SK-N-SH treated with all-trans-retinoic acid at 6 μM for 48 hours (cell line): Measurements from ENCODE around the gene AARSD1.
"Not testable (repeated sequence)": the region's sequence is repeated elsewhere in the genome, so short reads cannot be mapped to it uniquely, and the experiment has no call there.

Source experiments
- ATAC-seq: fragments of 200-7000 bp; cut with Tn5 transposase; 3 replicates; pipeline ENCODE4 v1.9.1; 2020; ENCODE audit warnings: mild to moderate bottlenecking, moderate library complexity
- ARNTL ChIP-seq: fragments of 450-650 bp; formaldehyde crosslinking; IDR thresholded peaks from 2 replicates; pipeline ENCODE4 v1.5.0; 2020; ENCODE audit warnings: low read depth, mild to moderate bottlenecking, moderate library complexity, borderline replicate concordance
- BACH2 ChIP-seq: fragments of 250-450 bp; sonication (Bioruptor Pico); IDR thresholded peaks from 2 replicates; pipeline ENCODE4 v1.9.0; 2021; ENCODE audit warnings: mild to moderate bottlenecking, borderline replicate concordance
- CREB5 ChIP-seq: fragments of 250-450 bp; sonication (Bioruptor Pico); IDR thresholded peaks from 2 replicates; pipeline ENCODE4 v1.5.1; 2020; ENCODE audit warnings: low read depth, mild to moderate bottlenecking, moderate library complexity
- CSDC2 ChIP-seq: fragments of 250-450 bp; sonication (Bioruptor Pico); IDR thresholded peaks from 2 replicates; pipeline ENCODE4 v1.5.0; 2020; ENCODE audit warnings: mild to moderate bottlenecking, moderate library complexity
- CSRNP3 ChIP-seq: fragments of 250-450 bp; sonication (Bioruptor Pico); IDR thresholded peaks from 2 replicates; pipeline ENCODE4 v1.5.1; 2021; ENCODE audit warnings: mild to moderate bottlenecking, moderate library complexity
- ESRRG ChIP-seq: fragments of 250-450 bp; sonication (Bioruptor Pico); IDR thresholded peaks from 2 replicates; pipeline ENCODE4 v1.6.1; 2021; ENCODE audit warnings: mild to moderate bottlenecking
- ISL1 ChIP-seq: fragments of 250-450 bp; sonication (Bioruptor Pico); IDR thresholded peaks from 2 replicates; pipeline ENCODE4 v2.1.2; 2022; ENCODE audit warnings: mild to moderate bottlenecking, moderate library complexity
- OSR1 ChIP-seq: fragments of 250-450 bp; sonication (Bioruptor Pico); IDR thresholded peaks from 2 replicates; pipeline ENCODE4 v1.8.0; 2022; ENCODE audit warnings: moderate library complexity, mild to moderate bottlenecking, inconsistent platforms
- PATZ1 ChIP-seq: fragments of 250-450 bp; sonication (Bioruptor Pico); IDR thresholded peaks from 2 replicates; pipeline ENCODE4 v1.8.0; 2020; ENCODE audit warnings: mild to moderate bottlenecking, moderate library complexity, borderline replicate concordance
- PPARA ChIP-seq: fragments of 250-450 bp; sonication (Bioruptor Pico); IDR thresholded peaks from 2 replicates; pipeline ENCODE4 v1.5.0; 2020; ENCODE audit warnings: mild to moderate bottlenecking, borderline replicate concordance
- RARB ChIP-seq: fragments of 250-450 bp; sonication (Bioruptor Pico); IDR thresholded peaks from 2 replicates; pipeline ENCODE4 v1.8.0; 2021; ENCODE audit warnings: mild to moderate bottlenecking, moderate library complexity
- SNAI2 ChIP-seq: fragments of 250-450 bp; sonication (Bioruptor Pico); IDR thresholded peaks from 2 replicates; pipeline ENCODE4 v1.5.0; 2020; ENCODE audit warnings: mild to moderate bottlenecking, moderate library complexity
- TOX ChIP-seq: fragments of 250-450 bp; sonication (Bioruptor Pico); IDR thresholded peaks from 2 replicates; pipeline ENCODE4 v1.8.0; 2021; ENCODE audit warnings: mild to moderate bottlenecking, moderate library complexity, borderline replicate concordance
- ZC3H10 ChIP-seq: fragments of 250-450 bp; sonication (Bioruptor Pico); IDR thresholded peaks from 2 replicates; pipeline ENCODE4 v1.5.1; 2021; ENCODE audit warnings: mild to moderate bottlenecking, moderate library complexity
- ZFP3 ChIP-seq: fragments of 250-450 bp; sonication (Bioruptor Pico); IDR thresholded peaks from 2 replicates; pipeline ENCODE4 v1.5.0; 2020; ENCODE audit warnings: mild to moderate bottlenecking, moderate library complexity
- ZFP30 ChIP-seq: fragments of 450-650 bp; formaldehyde crosslinking; IDR thresholded peaks from 2 replicates; pipeline ENCODE4 v1.5.0; 2022; ENCODE audit warnings: mild to moderate bottlenecking, moderate library complexity
- ZNF565 ChIP-seq: fragments of 450-650 bp; formaldehyde crosslinking; conservative IDR thresholded peaks from 2 replicates; pipeline ENCODE4 v1.5.0; 2020; ENCODE audit warnings: low read depth, mild to moderate bottlenecking, moderate library complexity
- ZNF8 ChIP-seq: fragments of 450-650 bp; formaldehyde crosslinking; IDR thresholded peaks from 2 replicates; pipeline ENCODE4 v1.5.0; 2020; ENCODE audit warnings: mild to moderate bottlenecking, moderate library complexity
- TF ChIP-seq, protein P1 (sequence below): fragments of 250-450 bp; sonication (Bioruptor Pico); IDR thresholded peaks from 2 replicates; pipeline ENCODE4 v1.8.0; 2021; ENCODE audit warnings: low read depth, mild to moderate bottlenecking, moderate library complexity, borderline replicate concordance

Gene AARSD1

DNA sequence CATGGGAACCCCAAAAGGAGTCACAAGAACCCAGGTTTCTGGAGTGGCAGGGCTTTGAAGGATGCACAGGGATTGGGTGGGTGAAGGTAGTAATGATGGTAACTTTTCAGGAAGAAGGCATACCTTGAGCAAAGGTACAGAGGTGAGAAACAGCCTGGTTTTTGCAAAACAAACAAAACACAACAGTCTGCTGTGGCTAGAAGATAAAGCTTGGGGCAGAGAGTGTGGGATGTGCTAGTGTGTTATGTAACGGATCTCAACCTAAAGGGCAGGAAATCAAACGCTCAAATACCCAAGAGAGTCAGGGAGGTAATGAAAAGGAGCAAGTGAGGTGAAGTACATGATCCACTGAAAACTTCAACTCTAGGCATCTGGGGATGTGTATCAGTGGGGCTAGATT lies 11.0 kb upstream of the AARSD1 start:
- ATAC-seq, result no peak
- TF ChIP-seq CREB5 (CRISPR knock-in tag), result no peak
- no peak for TF ChIP-seq ISL1
- no peak for TF ChIP-seq ESRRG (CRISPR knock-in tag)
- TF ChIP-seq OSR1 (CRISPR knock-in tag), result no peak

DNA sequence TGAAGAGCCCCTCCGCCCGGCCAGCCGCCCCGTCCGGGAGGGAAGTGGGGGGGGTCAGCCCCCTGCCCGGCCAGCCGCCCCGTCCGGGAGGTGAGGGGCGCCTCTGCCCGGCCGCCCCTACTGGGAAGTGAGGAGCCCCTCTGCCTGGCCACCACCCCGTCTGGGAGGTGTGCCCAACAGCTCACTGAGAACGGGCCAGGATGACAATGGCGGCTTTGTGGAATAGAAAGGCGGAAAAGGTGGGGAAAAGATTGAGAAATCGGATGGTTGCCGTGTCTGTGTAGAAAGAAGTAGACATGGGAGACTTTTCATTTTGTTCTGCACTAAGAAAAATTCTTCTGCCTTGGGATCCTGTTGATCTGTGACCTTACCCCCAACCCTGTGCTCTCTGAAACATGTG lies 9.1 kb upstream of the AARSD1 start:
- ATAC-seq, result not testable (repeated sequence)

DNA sequence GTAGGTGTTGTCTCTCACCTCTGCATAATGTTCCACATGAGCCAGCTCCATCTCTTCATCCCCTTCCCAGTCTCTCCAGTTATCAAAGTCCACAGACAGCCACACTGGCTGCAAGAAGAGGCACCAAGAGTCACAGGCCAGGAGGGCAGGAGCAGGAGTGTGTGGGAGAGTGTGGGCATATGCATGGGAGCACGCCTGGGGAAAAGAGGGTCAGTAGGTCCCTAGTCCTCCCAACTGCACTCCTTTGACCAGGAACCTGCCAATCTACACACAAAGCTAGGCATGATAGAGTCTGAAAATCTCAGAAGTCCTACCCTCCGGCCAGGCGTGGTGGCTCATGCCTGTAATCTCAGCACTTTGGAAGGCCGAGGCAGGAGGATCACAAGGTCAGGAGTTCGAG lies 7.3 kb upstream of the AARSD1 start:
- no peak for TF ChIP-seq ZNF565 (CRISPR knock-in tag)
- no peak for TF ChIP-seq PPARA (CRISPR knock-in tag)
- TF ChIP-seq RARB (CRISPR knock-in tag), result no peak
- no peak for TF ChIP-seq ZC3H10
- TF ChIP-seq TOX (CRISPR knock-in tag), result no peak
- no peak for TF ChIP-seq ISL1
- TF ChIP-seq ESRRG (CRISPR knock-in tag), result no peak
- no peak for TF ChIP-seq ZFP3 (CRISPR knock-in tag)
- no peak for TF ChIP-seq BACH2 (CRISPR knock-in tag)
- no peak for TF ChIP-seq CSRNP3 (CRISPR knock-in tag)
- no peak for TF ChIP-seq ARNTL (CRISPR knock-in tag)
- no peak for TF ChIP-seq OSR1 (CRISPR knock-in tag)
- TF ChIP-seq, all 23 proteins: peak for 0
- no peak for ATAC-seq

- TF ChIP-seq ESRRG (CRISPR knock-in tag) (no peak), CSRNP3 (CRISPR knock-in tag) (no peak), ZFP30 (CRISPR knock-in tag) (no peak), ZFP3 (CRISPR knock-in tag) (no peak), PPARA (CRISPR knock-in tag) (no peak), TOX (CRISPR knock-in tag) (no peak), BACH2 (CRISPR knock-in tag) (no peak), CREB5 (CRISPR knock-in tag) (no peak), OSR1 (CRISPR knock-in tag) (no peak), ZNF8 (CRISPR knock-in tag) (no peak), ISL1 (no peak), SNAI2 (no peak), CSDC2 (CRISPR knock-in tag) (no peak), PATZ1 (CRISPR knock-in tag) (no peak), RARB (CRISPR knock-in tag) (no peak), ZNF565 (CRISPR knock-in tag) (no peak)
- TF ChIP-seq, protein P1, sequence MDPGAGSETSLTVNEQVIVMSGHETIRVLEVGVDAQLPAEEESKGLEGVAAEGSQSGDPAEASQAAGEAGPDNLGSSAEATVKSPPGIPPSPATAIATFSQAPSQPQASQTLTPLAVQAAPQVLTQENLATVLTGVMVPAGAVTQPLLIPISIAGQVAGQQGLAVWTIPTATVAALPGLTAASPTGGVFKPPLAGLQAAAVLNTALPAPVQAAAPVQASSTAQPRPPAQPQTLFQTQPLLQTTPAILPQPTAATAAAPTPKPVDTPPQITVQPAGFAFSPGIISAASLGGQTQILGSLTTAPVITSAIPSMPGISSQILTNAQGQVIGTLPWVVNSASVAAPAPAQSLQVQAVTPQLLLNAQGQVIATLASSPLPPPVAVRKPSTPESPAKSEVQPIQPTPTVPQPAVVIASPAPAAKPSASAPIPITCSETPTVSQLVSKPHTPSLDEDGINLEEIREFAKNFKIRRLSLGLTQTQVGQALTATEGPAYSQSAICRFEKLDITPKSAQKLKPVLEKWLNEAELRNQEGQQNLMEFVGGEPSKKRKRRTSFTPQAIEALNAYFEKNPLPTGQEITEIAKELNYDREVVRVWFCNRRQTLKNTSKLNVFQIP, result no peak
- no peak for ATAC-seq
Measured at GRCh38 chr17:42969001-42969581, 4.8 kb upstream of the AARSD1 start.
